ENCODE results near the gene MISP3. TPM values are rescaled to one million over a fixed set of nuclear protein-coding genes. Genes with fewer than 3 reads are reported as not detected.
A peak's percentile ranks its signal among the peaks of the same experiment; 100 is the strongest.

MISP3 gene
- total RNA-seq, 1 donor from 2014 or later = 3.6 TPM

- no peaks in the 10 kb centered on the region for H3K36me3 Mint-ChIP-seq
- no peaks in the 10 kb centered on the region for H3K4me1 Mint-ChIP-seq (ENCODE audit: unreplicated experiment)
- no peak overlapping the region for H3K4me3 Mint-ChIP-seq
- H3K27ac Mint-ChIP-seq = no peak overlapping the region
- peaks cover 6% of the 10 kb centered on the region for H3K27me3 Mint-ChIP-seq
- no peaks in the 10 kb centered on the region for H3K9me3 Mint-ChIP-seq
- no peak for TF ChIP-seq CTCF (conservative IDR thresholded peaks at IDR 0.05)
- DNase-seq (ENCODE audit: extremely low spot score, unreplicated experiment) = no peak
These were observed 6.5 kb upstream of the MISP3 start for GRCh38 chr19:14066134-14066533.

- peak overlapping the region; percentile 52 for H3K4me3 Mint-ChIP-seq
- no peaks in the 10 kb centered on the region for H3K4me1 Mint-ChIP-seq (ENCODE audit: unreplicated experiment)
- no peaks in the 10 kb centered on the region for H3K36me3 Mint-ChIP-seq
- DNase-seq (ENCODE audit: extremely low spot score, unreplicated experiment) = no peak
- H3K9me3 Mint-ChIP-seq = no peaks in the 10 kb centered on the region
- H3K27ac Mint-ChIP-seq = peak overlapping the region; percentile 73
- TF ChIP-seq CTCF (conservative IDR thresholded peaks at IDR 0.05) = no peak
- H3K27me3 Mint-ChIP-seq = peaks cover 6% of the 10 kb centered on the region
These were observed 2.1 kb upstream of the MISP3 start for GRCh38 chr19:14070268-14071050.

DNA sequence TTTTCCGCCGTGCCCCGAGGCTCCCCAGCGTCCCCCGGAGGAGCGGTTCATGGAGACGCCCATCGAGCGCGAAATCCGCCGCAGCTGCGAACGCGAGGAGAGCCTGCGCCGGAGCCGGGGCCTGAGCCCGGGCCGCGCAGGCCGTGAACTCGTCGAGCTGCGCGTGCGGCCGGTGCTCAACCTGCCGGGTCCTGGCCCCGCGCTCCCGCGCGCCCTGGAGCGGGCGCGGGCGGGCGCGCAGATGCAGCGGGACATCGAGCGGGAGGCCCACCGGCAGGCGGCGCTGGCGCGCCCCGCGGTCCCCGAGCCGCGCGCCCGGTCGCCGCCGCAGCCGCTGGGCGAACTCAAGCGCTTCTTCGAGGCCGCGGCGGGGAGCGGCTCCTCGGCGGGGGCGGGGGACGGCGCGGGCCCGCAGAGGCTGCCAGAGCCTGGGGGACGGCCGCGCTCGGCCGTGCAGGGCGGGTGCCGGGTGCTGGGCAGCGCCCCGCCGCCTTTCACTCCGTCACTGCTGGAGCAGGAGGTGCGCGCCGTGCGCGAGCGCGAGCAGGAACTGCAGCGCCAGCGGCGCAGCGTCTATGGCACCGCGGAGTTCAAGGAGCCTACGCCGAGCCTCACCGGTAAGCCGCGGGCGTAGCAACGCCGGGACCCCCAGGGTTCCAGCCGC lies 807 bp downstream of the MISP3 start:
- Mint-ChIP-seq H3K27me3 (peaks cover 6% of the 10 kb centered on the region), H3K27ac (peak overlapping the region; percentile 91), H3K9me3 (no peaks in the 10 kb centered on the region), H3K4me1 (ENCODE audit: unreplicated experiment) (no peaks in the 10 kb centered on the region), H3K36me3 (no peaks in the 10 kb centered on the region), H3K4me3 (peak overlapping the region; percentile 94)
- peak; percentile 71 for TF ChIP-seq CTCF (conservative IDR thresholded peaks at IDR 0.05)
- peak; percentile 87 for DNase-seq (ENCODE audit: extremely low spot score, unreplicated experiment)

DNA sequence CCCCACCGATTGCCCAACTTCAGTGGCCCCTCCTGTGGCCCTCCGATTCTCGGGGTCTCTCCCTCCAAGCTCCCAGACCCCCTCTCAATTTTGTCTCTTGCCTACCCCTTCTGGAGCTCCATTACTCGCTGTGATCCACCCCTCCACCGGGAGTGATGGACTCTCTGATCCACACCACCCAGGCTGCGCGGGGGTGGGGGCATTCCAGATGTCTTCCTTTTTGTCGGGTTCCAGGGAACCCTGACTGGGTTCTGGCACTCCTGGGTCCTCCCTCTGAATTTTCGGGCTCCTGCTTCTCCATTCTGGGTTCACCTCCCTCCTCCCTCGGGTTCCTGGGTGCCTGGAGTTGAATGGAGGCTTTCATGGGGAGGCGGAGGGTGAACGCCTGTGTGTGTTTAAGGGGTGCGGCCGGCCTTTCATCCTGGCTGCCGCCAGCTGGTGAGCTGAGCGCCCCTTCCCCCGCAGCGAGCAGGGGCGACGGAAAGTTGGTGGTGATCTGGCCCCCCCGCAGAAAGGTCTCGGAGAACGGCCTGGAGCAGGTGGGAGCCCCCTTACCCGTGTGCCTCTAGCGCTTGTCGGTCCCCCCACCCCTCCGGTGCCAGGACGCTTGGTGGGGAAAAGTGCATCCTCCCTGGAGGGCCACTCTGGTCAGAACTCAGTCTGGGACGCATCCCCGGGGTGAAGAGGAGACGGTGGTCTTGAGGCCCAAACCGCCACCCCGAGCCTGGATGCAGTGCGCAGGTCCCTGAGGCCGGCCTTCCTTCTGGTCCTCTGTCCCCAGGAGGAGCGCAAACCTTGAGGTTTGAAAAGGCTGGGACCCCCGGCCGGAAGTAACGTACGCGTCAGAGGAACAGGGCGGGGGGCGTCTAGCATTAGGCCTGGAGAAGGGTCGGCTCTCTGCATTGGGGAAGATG lies 1.6 kb downstream of the MISP3 start:
- Mint-ChIP-seq H3K9me3 (no peaks in the 10 kb centered on the region), H3K4me3 (peak overlapping the region; percentile 94), H3K27ac (peak overlapping the region; percentile 91), H3K27me3 (peaks cover 6% of the 10 kb centered on the region), H3K4me1 (ENCODE audit: unreplicated experiment) (no peaks in the 10 kb centered on the region), H3K36me3 (no peaks in the 10 kb centered on the region)
- TF ChIP-seq CTCF (conservative IDR thresholded peaks at IDR 0.05) = no peak
- DNase-seq (ENCODE audit: extremely low spot score, unreplicated experiment) = no peak

DNA sequence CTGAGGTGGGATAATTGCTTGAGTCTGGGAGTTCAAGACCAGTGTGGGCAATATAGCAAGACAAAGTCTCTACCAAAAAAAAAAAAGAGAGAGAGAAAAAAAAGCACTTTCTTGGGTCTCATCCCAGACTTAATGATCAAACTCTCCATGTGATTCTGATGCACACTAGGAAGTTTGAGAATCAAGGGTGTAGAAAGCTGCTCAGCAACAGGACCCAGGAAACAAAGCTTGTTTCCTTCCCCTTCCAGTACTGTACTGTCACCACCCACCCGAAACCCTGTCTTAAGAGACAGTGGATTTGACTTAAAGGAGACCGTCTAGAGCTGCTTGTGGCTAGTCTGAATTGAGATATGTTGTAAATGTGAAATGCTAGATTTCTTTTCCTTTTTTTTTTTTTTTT lies 5.8 kb downstream of the MISP3 start:
- Mint-ChIP-seq H3K27ac (no peak overlapping the region), H3K4me3 (no peak overlapping the region), H3K4me1 (ENCODE audit: unreplicated experiment) (peaks cover 6% of the 10 kb centered on the region), H3K9me3 (no peaks in the 10 kb centered on the region), H3K36me3 (no peaks in the 10 kb centered on the region), H3K27me3 (peaks cover 3% of the 10 kb centered on the region)
- TF ChIP-seq CTCF (conservative IDR thresholded peaks at IDR 0.05) = no peak
- no peak for DNase-seq (ENCODE audit: extremely low spot score, unreplicated experiment)

All from type B pancreatic cell (in vitro differentiated cells).